Activated CD4-positive, alpha-beta T cell treated with anti-CD3 and anti-CD28 coated beads for 36 hours (primary cell): ENCODE data around the gene OBSL1. TPM values are rescaled to one million over a fixed set of nuclear protein-coding genes. Genes with fewer than 3 reads are reported as not detected.

ENCODE experiments used
- ATAC-seq: fragments of 200-7000 bp; cut with Tn5 transposase; one replicate; pipeline ENCODE4 v1.10.0; 2021; ENCODE audit warnings: mild to moderate bottlenecking, moderate library complexity
- CTCF ChIA-PET: fragments of 350-600 bp; sonication (Branson Sonifier 250); formaldehyde crosslinking; loops from one replicate; lab custom pipeline; 2021; ENCODE audit warnings: antibody characterized with exemption; lab: Charles Lee
- POLR2A ChIA-PET: fragments of 350-600 bp; sonication (Branson Sonifier 250); formaldehyde crosslinking; loops from one replicate; lab custom pipeline; 2021; ENCODE audit warnings: antibody characterized with exemption, inconsistent platforms; lab: Charles Lee
- DNase-seq: peaks from one replicate; pipeline ENCODE4 v3.0.0-alpha.2; 2020
- H3K27ac Mint-ChIP-seq: one replicate; pipeline ENCODE4 v1.8.0; 2021; ENCODE audit warnings: mixed read lengths
- H3K27me3 Mint-ChIP-seq: one replicate; pipeline ENCODE4 v1.8.0; 2021; ENCODE audit warnings: mixed read lengths
- H3K36me3 Mint-ChIP-seq: one replicate; pipeline ENCODE4 v1.8.0; 2021; ENCODE audit warnings: low read depth, mixed read lengths
- H3K4me1 Mint-ChIP-seq: one replicate; pipeline ENCODE4 v1.8.0; 2021; ENCODE audit warnings: mixed read lengths
- H3K4me3 Mint-ChIP-seq: one replicate; pipeline ENCODE4 v1.8.0; 2021; ENCODE audit warnings: mild to moderate bottlenecking, moderate library complexity, mixed read lengths
- H3K9me3 Mint-ChIP-seq: one replicate; pipeline ENCODE4 v1.8.0; 2021; ENCODE audit warnings: low read depth, mixed read lengths
- intact Hi-C, 2 experiments: fragments of 100-400 bp; cut with DNase I in 1 of 2; cut with micrococcal nuclease in 1 of 2; formaldehyde crosslinking; loops; one replicate each; pipeline versions ENCODE4 v1.14.2 to v1.15.1; 2022 to 2024; cut with DNase I, micrococcal nuclease
- total RNA-seq, 2 experiments: library from RNA; stranded (reverse); gene quantifications; one replicate each; pipeline ENCODE4 v1.2.3, GENCODE V29; 2021

Gene OBSL1
- total RNA-seq, 2 experiments from 2014 or later = 1.0 to 1.9 TPM

DNA sequence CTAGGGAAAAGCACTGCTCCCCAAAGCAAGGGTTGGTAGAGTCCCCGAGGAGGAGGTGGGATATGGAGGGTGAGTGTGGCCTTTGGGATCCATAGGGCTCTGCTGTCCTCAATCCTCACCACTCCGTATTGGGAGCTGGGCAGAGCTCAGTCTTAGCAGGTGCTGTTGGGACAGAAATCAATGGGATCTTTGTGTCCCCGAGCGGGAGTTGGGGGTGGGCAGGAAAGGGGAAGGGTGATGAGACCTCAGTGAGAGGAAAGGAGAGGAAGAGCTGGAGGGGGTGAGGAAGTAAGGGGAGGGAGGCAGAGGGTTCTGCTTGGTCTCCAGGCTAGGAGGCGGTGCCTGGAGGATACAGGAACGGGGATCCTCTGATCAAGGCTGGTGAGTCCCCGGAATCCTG, 54.5 kb downstream of the OBSL1 start:
- POLR2A ChIA-PET = no interaction called here
- intact Hi-C loops = no loop called here
- CTCF ChIA-PET = interaction anchor here (6.8 kb wide), 1 partner anchor 13 kb away, joined by 37 read pairs; no protein-coding TSS in a partner anchor

DNA sequence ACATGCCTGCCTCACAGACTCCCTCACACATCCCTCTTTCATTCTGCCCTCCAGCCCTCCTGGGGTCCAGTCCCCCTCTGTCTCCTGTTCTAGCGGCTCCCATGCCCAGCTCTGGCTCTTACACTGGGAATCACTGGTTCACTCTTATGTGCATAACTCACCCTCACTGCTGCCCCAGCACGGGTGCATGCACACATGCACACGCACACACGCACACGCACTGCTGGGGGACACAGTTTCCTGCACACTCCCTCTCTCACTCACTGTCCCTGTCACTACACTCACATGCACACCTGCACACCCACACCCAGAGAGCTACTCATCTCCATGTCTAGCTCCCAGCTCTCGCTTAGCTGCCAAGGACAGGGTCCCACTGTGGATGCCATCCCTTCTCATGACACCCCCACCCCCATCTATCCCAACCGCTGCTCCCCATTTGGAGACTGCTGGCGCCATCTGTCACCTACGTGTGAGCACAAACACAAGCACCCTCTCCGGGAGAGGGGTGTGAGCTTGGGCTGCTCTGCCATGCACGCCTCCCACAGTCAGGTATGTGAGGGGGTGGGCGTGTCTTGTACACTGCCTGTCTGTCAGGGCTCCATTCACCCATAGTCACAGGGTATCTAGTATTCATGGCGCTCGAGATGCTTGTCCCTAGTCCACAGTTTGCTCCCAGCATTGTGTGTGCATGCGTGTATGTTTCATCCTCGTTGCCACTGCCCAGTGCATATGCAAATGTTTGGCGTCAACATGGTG, 55.3 kb downstream of the OBSL1 start:
- H3K36me3 Mint-ChIP-seq = no peaks in the 10 kb centered on the region
- intact Hi-C loops = no loop called here
- peaks cover 9% of the 10 kb centered on the region for H3K4me1 Mint-ChIP-seq
- H3K4me3 Mint-ChIP-seq = no peak overlapping the region
- no peak for ATAC-seq
- ChIA-PET POLR2A (no interaction called here), CTCF (interaction anchor here (0.8 to 6.8 kb wide), 3 partner anchors 14 to 96 kb away, joined by 3 to 37 read pairs (median 4); a partner anchor contains a TSS)
- H3K27ac Mint-ChIP-seq = no peak overlapping the region
- H3K27me3 Mint-ChIP-seq = peaks cover 70% of the 10 kb centered on the region
- H3K9me3 Mint-ChIP-seq = no peaks in the 10 kb centered on the region
- DNase-seq = no peak

More for the DNA sequence above, 54.5 kb downstream of the OBSL1 start:
- Mint-ChIP-seq H3K4me3 (no peak overlapping the region), H3K27me3 (peaks cover 72% of the 10 kb centered on the region), H3K9me3 (no peaks in the 10 kb centered on the region), H3K4me1 (peaks cover 12% of the 10 kb centered on the region), H3K27ac (no peak overlapping the region), H3K36me3 (no peaks in the 10 kb centered on the region)
- ATAC-seq = no peak
- no peak for DNase-seq

DNA sequence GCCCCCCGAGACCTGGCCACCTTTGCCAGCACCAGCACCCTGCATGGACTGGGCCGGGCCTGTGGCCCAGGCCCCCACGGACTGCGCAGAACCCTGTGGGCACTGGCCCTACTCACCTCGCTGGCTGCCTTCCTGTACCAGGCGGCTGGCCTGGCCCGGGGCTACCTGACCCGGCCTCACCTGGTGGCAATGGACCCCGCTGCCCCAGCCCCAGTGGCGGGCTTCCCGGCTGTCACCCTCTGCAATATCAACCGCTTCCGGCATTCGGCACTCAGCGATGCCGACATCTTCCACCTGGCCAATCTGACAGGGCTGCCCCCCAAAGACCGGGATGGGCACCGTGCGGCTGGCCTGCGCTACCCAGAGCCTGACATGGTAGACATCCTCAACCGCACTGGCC, 56.5 kb downstream of the OBSL1 start:
- peaks cover 74% of the 10 kb centered on the region for H3K27me3 Mint-ChIP-seq
- no peak overlapping the region for H3K4me3 Mint-ChIP-seq
- no peaks in the 10 kb centered on the region for H3K9me3 Mint-ChIP-seq
- no peak overlapping the region for H3K27ac Mint-ChIP-seq
- ChIA-PET POLR2A (no interaction called here), CTCF (interaction anchor here (0.6 to 6.8 kb wide), 3 partner anchors 15 to 518 kb away, joined by 3 to 37 read pairs (median 3); a partner anchor contains a TSS)
- peaks cover 15% of the 10 kb centered on the region for H3K4me1 Mint-ChIP-seq
- ATAC-seq = no peak
- no peak for DNase-seq
- intact Hi-C loops = no loop called here
- H3K36me3 Mint-ChIP-seq = no peaks in the 10 kb centered on the region

DNA sequence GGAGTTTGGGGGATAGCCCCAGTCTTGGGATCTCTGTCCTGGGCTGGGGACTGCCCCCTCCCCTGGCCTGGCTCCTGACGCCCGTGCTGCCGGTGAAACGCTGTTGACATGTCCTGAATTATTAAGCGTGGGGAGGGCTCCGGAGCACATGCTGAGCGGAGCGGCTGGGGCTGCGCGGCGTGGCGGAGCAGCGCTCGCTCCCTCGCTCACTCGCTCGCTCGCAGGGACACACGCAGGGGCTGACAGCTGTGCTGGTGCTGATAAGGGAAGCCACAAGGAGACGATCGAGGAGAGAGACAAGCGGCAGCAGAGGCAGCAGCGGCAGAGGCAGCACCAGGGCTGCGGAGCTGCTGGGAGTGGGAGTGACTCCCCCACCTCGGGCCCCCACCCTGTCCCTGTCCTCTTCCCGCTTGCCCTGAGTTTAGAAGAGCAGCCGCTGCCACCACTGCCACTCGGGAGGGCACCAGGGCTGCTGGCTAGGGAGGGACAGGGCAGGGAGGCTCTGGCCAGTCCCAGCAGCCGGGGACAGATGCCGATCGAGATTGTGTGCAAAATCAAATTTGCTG, 57.1 kb downstream of the OBSL1 start, which contains the start of gene ASIC4:
Gene ASIC4 (plus strand): TSS at position 287 of the 566 bp plus-strand sequence. CDS start 243 bp downstream, at position 530.
- no peaks in the 10 kb centered on the region for H3K36me3 Mint-ChIP-seq
- peaks cover 20% of the 10 kb centered on the region for H3K4me1 Mint-ChIP-seq
- H3K27ac Mint-ChIP-seq = no peak within 1 kb of the TSS
- ATAC-seq = no peak
- intact Hi-C loops = no loop called here
- H3K4me3 Mint-ChIP-seq = no peak within 1 kb of the TSS
- ChIA-PET POLR2A (interaction anchor here (0.6 kb wide), 1 partner anchor 46 kb away, joined by 3 read pairs; no protein-coding TSS in a partner anchor), CTCF (interaction anchor here (2.0 to 3.6 kb wide), 2 partner anchors 16 to 19 kb away, joined by 8 to 11 read pairs; a partner anchor contains a TSS)
- peaks cover 75% of the 10 kb centered on the region for H3K27me3 Mint-ChIP-seq
- no peak for DNase-seq
- H3K9me3 Mint-ChIP-seq = no peaks in the 10 kb centered on the region

DNA sequence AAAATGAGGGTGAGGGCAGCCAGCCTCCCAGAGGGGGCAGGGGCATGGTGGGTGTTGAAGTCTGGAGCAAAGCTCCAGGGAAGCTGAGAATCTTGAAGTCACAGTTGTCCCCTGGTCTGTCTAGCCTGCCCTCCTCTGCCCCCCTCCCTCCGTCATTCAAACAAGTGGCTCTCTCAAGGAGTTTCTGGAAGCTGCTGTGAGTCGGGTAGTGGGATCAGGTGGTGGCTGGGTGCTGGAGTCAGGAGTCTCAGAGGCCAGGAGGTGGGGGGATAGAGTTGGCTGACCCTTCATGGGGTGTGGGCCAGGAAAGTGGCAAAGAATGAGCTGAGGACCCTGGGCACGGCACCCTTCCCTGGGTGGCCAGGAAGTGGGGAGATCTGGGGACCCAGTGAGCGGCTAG, 57.6 kb downstream of the OBSL1 start:
- no peaks in the 10 kb centered on the region for H3K36me3 Mint-ChIP-seq
- ChIA-PET CTCF (interaction anchor here (0.6 to 3.6 kb wide), 3 partner anchors 16 to 1477 kb away, joined by 3 to 11 read pairs (median 8); a partner anchor contains a TSS), POLR2A (interaction anchor here (0.6 kb wide), 1 partner anchor 45 kb away, joined by 3 read pairs; no protein-coding TSS in a partner anchor)
- H3K27me3 Mint-ChIP-seq = peaks cover 73% of the 10 kb centered on the region
- peaks cover 20% of the 10 kb centered on the region for H3K4me1 Mint-ChIP-seq
- no peak overlapping the region for H3K27ac Mint-ChIP-seq
- no peak for DNase-seq
- H3K9me3 Mint-ChIP-seq = no peaks in the 10 kb centered on the region
- no peak for ATAC-seq
- H3K4me3 Mint-ChIP-seq = no peak overlapping the region
- intact Hi-C loops = no loop called here

DNA sequence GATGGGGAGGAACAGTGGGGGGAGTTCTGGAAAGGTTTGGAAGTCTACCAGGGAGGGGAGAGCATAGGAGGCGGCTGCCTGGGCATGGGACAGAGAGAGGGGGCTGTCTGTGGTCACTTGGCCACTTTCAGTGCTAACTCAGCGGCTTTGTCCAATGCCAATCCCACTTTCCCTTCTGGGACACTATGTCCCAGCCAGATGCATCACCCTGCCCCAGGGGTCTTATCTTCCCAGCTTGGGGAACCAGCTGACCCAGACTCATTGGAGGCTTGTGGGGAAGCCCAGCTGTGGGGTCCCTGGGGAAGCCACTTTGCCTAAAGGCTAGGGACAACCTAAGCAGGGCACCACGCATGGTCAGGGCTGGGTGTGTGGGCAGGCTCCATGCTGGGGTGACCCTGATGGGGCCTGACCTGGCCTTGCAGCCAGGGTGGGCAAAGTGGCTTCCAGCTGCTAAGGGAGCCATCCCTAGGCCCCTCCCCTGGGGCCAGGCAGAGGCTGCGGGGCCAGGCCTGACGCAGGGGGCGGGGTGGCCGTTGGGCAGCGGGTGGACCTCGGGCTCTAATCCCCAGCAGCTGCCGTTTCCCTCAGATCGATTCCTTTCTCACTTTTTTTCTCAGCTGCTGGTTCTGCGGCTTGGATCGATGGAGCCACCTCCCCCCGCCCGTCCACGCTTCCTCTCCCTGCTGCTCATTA, 58.7 kb downstream of the OBSL1 start:
- no peak for DNase-seq
- Mint-ChIP-seq H3K27ac (no peak overlapping the region), H3K27me3 (peaks cover 65% of the 10 kb centered on the region), H3K4me3 (no peak overlapping the region), H3K9me3 (no peaks in the 10 kb centered on the region), H3K36me3 (peaks cover 2% of the 10 kb centered on the region), H3K4me1 (peaks cover 20% of the 10 kb centered on the region)
- no peak for ATAC-seq
- ChIA-PET CTCF (interaction anchor here (0.7 to 3.6 kb wide), 3 partner anchors 17 to 38 kb away, joined by 3 to 11 read pairs (median 8); a partner anchor contains a TSS), POLR2A (no interaction called here)
- intact Hi-C loops = no loop called here

DNA sequence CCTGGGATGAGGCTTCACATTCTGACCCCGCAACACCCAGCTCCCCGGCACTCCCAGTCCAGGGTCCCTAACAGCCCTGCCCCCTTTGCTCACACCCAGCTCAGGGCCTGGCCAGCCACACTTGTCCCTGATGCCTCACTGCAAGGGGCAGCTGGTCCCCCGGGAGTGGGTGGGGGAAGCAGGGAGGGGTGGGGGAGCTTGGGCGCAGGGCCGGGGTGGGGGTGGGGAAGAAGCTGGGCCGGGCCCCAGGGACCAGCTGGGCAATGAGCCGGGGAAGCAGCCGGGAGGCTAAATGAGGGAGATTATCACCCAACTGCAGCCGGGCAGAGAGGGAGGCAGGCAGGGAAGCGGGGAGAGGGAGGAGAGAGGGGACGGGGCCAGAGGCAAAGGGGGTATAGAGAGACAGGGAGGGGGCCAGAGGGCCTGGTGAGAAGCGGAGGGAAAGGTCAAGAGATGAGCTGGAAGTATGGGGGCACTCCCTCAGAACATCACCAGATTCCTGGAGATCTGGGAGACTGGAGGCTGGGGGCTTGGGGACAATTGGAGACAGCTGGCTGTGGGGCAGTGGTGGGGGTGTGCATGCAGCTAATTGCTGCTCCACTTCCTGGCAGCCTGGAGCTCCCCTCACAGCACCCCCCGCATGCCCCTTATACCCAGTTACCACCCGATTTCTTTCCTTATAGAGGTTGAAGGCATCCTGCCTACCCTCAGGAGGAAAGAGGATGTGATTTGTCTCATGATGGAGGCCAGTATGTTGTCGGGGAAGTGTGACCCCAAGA, 59.6 kb downstream of the OBSL1 start:
- H3K27me3 Mint-ChIP-seq = peaks cover 57% of the 10 kb centered on the region
- H3K27ac Mint-ChIP-seq = no peak overlapping the region
- CTCF ChIA-PET = interaction anchor here (0.7 to 5.6 kb wide), 7 partner anchors 9 to 33 kb away, joined by 4 to 55 read pairs (median 6); partner anchors contain the start of gene GMPPA
- peaks cover 20% of the 10 kb centered on the region for H3K4me1 Mint-ChIP-seq
- DNase-seq (no peak), ATAC-seq (no peak)
- peaks cover 9% of the 10 kb centered on the region for H3K36me3 Mint-ChIP-seq
- intact Hi-C loops = no loop called here
- H3K9me3 Mint-ChIP-seq = no peaks in the 10 kb centered on the region
- H3K4me3 Mint-ChIP-seq = no peak overlapping the region
- POLR2A ChIA-PET = interaction anchor here (0.6 to 0.7 kb wide), 2 partner anchors 56 to 258 kb away, joined by 3 to 13 read pairs; partner anchors contain the start of gene TUBA4A

DNA sequence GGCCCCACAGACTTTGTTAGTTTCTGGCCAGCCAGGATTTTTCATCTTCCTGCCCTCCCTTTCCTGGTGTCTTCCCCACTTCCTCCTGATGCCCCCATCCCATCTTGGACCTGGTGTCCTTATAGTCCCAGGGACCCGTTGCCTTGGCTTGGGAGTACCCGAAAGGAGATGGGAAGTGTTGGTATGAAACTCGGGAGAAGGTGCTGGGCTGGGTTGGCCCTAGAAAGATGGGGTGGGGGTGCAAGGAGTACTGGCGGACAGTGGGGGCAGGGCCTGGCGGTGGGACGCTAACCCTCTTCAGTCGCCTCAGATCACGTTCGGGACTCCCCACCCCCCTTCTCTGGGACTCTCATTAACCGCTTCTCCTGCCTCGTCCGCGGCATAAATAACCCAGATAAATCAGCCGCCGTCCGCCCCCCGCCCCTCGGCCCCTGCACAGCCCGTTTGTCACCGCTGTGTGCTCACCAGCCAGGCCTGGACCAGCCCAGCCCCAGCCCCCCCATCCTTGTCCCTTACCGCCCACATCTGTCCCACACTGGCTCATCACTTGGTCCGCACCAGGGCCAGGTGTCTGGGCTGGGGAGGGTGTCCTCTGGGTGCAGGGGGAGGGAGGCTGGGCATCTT, 60.7 kb downstream of the OBSL1 start:
- peaks cover 20% of the 10 kb centered on the region for H3K4me1 Mint-ChIP-seq
- DNase-seq (no peak), ATAC-seq (no peak)
- no peaks in the 10 kb centered on the region for H3K9me3 Mint-ChIP-seq
- H3K27me3 Mint-ChIP-seq = peaks cover 47% of the 10 kb centered on the region
- peaks cover 14% of the 10 kb centered on the region for H3K36me3 Mint-ChIP-seq
- H3K4me3 Mint-ChIP-seq = no peak overlapping the region
- intact Hi-C loops = no loop called here
- ChIA-PET CTCF (interaction anchor here (0.7 to 5.6 kb wide), 14 partner anchors 10 to 87 kb away, joined by 3 to 55 read pairs (median 4); partner anchors contain the start of genes GMPPA and STK11IP), POLR2A (interaction anchor here (0.6 to 0.7 kb wide), 2 partner anchors 12 to 29 kb away, joined by 3 to 4 read pairs; partner anchors contain the start of gene GMPPA)
- no peak overlapping the region for H3K27ac Mint-ChIP-seq

DNA sequence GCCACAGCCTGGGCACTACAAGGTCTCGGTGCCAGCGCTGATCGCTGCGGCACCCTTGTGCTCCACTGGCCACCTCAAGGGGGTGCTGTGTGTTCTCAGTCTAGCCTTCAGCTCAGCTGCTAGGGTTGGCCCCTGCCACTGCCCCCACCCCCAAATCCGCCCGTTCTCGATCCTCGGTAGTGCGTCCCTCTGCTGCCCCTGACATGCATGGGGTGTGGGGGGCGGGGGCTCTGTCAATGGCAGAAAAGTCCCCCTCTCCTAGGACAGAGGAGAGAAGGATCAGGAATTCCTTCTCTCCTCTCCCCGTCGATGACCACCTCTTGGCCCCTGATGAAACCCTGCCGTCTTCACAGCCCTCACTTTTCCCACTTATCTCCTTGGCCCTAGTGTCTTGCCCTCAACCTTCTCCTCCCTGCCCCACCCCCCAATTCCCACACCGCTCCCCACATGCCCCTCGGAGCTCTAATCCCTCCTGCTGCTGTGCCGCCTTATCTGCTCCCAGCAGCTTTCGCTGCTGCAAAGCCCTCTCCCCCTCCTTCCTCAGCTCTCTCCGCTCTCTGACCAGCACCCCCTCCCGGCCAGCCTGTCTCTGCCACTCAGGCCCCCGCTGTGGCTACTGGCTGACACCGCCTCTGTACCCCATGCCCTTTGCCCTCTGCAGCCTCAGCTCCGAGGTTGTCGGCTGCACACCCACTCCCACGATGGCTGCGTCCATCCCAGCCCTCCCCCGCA, 61.4 kb downstream of the OBSL1 start:
- intact Hi-C loops = loop anchor here in 1 of 2 experiments (10.0 kb wide), 1 partner anchor 1495 kb away; no protein-coding TSS in a partner anchor
- Mint-ChIP-seq H3K27me3 (peaks cover 44% of the 10 kb centered on the region), H3K4me1 (peaks cover 20% of the 10 kb centered on the region), H3K9me3 (no peaks in the 10 kb centered on the region), H3K27ac (no peak overlapping the region), H3K36me3 (peaks cover 19% of the 10 kb centered on the region), H3K4me3 (no peak overlapping the region)
- DNase-seq (peak; percentile 77), ATAC-seq (peak; percentile 91)
- POLR2A ChIA-PET = interaction anchor here (0.7 to 1.4 kb wide), 2 partner anchors 12 to 20 kb away, joined by 4 read pairs; partner anchors contain the start of gene GMPPA
- CTCF ChIA-PET = interaction anchor here (0.5 to 5.6 kb wide), 21 partner anchors 8 to 224 kb away, joined by 3 to 55 read pairs (median 4); partner anchors contain the start of genes GMPPA, SPEG and STK11IP
